ENCODE measurements around the gene CAMP.
"Not testable (repeated sequence)": the region's sequence is repeated elsewhere in the genome, so short reads cannot be mapped to it uniquely, and the experiment has no call there.

The CAMP gene

GRCh38 chr3:48222616-48223513 is at the start of gene CAMP:
CAMP (plus strand) TSS chr3:48223495; CDS start chr3:48223512, 17 bp downstream.
- DNase-seq = no peak

- DNase-seq = no peak
These were observed 45.2 kb upstream of the CAMP start for GRCh38 chr3:48178072-48178471.

GRCh38 chr3:48180021-48180420 is 43.3 kb upstream of the CAMP start:
- no peak for DNase-seq

GRCh38 chr3:48180531-48181253 is 42.6 kb upstream of the CAMP start:
- no peak for DNase-seq

GRCh38 chr3:48184299-48184698 is 39.0 kb upstream of the CAMP start:
- DNase-seq = no peak

- DNase-seq = no peak
These were observed 38.2 kb upstream of the CAMP start for GRCh38 chr3:48185129-48185528.

GRCh38 chr3:48186631-48187300 is 36.5 kb upstream of the CAMP start:
- no peak for DNase-seq

- no peak for DNase-seq
These were observed 36.1 kb upstream of the CAMP start for GRCh38 chr3:48187301-48187578.

- DNase-seq = peak; percentile 60
These were observed 35.6 kb upstream of the CAMP start for GRCh38 chr3:48187579-48188265.

GRCh38 chr3:48188266-48189201 is 34.8 kb upstream of the CAMP start, which contains the start of gene CDC25A:
CDC25A (minus strand) TSS chr3:48188417; CDS start chr3:48187947, 470 bp downstream.
- DNase-seq = peak; percentile 94

- no peak for DNase-seq
These were observed 34.0 kb upstream of the CAMP start for GRCh38 chr3:48189321-48189720.

GRCh38 chr3:48190911-48191310 is 32.4 kb upstream of the CAMP start:
- DNase-seq = no peak

GRCh38 chr3:48194446-48195071 is 28.7 kb upstream of the CAMP start:
- DNase-seq = peak; percentile 58

GRCh38 chr3:48196611-48197010 is 26.7 kb upstream of the CAMP start:
- no peak for DNase-seq

- DNase-seq = no peak
These were observed 24.2 kb upstream of the CAMP start for GRCh38 chr3:48199117-48199516.

GRCh38 chr3:48202632-48203031 is 20.7 kb upstream of the CAMP start:
- DNase-seq = no peak

GRCh38 chr3:48208076-48208475 is 15.2 kb upstream of the CAMP start:
- DNase-seq = no peak

GRCh38 chr3:48209445-48209844 is 13.8 kb upstream of the CAMP start:
- DNase-seq = no peak

GRCh38 chr3:48210534-48210933 is 12.8 kb upstream of the CAMP start:
- not testable (repeated sequence) for DNase-seq

GRCh38 chr3:48211776-48212175 is 11.5 kb upstream of the CAMP start:
- DNase-seq = not testable (repeated sequence)

- no peak for DNase-seq
These were observed 9.1 kb upstream of the CAMP start for GRCh38 chr3:48214225-48214624.
